HG02943 (cell line): ENCODE data around the gene MCTP2.

Experiments
- ATAC-seq: cut with Tn5 transposase; IDR thresholded peaks from one replicate; pipeline ENCODE4 v1.9.1; 2021; ENCODE audit warnings: mild to moderate bottlenecking, low read depth, moderate library complexity; ENCODE audit not compliant: unreplicated experiment

Gene MCTP2

DNA sequence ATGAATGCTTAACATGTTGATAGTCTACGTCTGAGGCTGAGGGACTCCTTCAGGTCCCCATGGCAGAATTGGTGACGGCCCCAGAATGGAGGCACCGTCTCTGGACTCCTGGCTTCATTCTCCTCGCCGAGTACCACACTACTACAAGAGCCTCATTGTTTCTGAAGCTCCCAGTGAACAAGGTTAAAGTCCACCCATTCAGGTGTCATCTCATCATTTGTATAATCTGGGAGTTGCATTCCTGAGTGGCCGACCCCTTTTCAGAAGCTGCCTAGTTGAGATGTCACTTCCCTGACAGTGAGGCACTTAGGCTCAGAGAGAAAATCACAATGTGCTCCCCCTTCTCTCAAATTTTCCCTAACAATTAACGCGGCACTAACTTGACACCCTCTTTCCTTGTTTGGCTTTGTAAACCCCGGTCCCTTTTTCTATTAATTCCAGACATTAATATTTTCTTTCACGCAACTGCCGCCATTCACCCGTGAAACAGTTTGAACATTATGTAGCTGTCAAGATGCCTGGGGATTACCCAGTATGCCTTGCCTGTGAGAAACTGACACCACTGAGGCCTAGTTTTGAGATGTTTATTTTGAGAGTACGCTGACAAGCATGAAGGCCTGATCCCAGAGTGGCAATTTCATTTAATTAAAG lies 105.6 kb downstream of the MCTP2 start:
- ATAC-seq, result no peak

DNA sequence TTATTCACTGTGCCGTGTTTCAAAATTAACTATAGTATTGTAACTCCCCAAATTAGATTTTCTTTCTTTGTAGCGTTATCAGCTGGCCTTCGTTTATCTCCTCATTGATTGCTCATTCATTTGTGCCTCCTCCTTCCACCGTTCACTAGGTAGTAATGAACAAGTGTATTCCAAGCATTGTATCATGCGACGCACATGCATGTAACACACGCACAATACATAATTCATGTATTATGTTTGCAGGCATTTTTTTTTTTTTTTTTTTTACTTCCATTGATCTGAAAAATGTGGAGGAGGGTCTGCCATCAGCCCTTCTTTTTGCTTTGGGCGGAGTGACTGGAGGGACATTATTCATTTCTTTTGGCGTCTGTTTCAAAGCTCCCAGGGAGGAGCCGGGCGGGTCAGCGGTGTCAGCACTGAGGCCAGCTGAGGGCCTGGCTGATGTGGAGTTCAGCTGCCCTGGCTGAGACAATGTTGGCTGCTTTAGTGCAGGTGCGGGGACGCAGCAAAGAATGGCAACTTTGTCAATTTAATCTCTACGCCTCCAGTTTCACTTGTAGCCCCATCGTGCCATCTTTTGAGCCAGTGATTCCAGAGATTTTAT lies 107.0 kb downstream of the MCTP2 start:
- ATAC-seq, result no peak

DNA sequence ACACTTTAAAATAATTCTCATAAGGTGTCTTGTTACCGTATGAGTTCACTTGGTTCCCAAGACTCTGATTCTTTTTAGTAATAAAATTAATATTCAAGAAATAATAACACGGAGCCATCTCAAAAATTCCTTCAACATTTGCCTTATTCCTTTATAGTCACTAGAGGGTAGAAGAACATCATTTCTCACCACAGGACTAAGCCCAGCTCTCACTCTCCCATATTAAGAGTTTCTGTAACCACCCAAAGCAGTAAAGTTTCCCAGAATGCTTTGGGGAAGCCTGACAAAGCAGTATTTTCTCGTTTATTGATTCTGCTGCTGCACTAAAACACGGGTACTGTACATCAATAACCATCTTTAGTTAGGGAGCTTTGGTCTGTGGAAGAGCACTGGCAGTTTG lies 114.9 kb downstream of the MCTP2 start:
- ATAC-seq, result no peak

DNA sequence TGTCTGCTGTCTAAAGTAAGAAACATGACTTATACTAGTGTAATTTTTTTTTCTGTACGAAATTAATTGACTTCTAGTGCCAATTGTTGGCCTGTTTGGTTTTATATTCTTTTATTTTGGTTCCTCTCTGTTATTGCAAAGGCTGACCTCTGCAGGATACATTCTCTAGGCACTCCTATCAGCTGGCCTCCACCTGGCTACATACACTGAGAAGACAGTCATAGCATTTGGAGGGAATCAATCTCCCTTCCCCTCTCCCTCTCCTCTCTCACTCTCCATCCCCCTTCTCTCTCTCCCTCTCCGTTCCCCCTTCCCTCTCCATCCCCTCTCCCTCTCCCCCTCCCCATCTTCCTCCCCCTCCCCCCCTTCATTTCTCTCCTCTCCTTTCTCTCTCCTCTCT lies 116.7 kb downstream of the MCTP2 start:
- ATAC-seq, result no peak

DNA sequence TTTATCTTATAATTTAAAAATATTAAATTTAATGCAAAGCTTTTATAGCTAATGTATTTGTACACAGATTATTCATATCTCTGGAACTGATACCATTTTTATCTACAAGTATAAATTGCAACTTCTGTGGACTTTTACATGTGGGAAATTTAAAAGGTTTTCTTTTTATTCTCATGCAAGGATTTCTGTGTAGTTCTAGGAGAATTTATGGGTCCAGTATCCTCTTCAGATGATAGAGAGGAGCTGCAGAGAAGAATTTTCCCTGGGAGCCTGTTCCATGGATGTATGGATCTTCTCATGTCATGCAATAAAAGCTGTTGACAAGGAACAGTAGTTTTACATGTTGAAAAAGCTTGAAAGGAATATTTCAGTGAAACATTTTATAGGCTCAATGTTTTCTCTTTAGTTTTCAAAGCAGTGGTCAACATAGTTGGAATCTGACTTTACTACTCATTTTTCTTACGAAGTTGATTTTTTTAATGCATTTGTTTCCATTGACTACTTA lies 119.7 kb downstream of the MCTP2 start:
- no peak for ATAC-seq

DNA sequence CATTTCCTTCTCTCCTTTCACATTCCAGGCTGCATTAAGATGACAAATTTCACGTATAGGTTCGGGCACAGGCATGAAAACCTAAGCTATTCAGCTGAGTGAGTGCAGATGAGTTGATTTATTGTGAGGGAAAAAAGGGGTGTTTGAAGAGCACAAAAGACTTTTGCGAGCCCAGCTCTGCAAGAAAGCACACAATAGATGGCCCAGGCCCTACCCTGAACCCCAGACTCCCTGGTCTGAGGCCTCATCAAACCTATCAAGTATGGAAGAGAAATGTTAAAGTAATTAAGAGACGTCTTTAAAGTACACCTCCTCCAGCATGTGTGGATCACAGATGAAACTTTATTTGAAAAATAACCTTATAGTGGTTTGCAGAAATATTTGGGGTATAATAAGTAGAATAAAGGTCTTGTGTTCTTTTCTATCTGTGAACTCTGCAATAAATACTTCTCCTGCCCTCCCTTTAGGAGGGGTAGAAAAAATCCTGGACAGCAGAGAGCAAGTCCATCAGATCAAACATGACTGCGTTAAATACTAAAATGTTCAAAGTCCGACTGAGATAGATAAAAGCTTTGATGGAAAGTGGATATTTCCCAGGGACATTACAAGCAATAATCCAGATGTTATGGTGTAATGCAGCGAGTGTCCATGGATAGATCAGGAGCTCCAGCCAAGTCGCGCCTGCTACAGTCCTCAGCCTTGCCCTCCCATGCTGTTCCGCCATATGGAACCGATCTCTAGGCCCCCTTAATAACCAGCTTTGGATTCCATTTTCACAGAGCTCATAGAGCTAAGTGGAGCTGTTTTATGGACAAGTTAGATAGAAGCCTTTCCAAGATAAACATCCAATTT lies 121.5 kb downstream of the MCTP2 start:
- ATAC-seq, result no peak

DNA sequence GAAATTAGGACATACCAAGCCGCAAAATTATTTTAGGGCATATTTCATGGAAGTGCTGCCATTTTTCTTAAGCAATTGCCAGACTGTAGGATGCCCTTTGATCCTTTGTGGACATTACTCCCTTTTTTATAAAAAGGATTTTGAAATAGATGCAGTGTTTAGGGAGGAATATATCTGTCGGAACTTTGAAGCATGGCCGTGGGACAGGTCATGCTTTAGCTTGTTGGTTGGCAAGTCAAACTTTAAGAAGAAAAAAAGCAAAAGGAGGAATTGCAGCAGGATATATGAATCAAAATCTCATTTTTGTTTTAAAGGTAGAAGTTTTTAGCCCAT lies 122.1 kb downstream of the MCTP2 start:
- no peak for ATAC-seq

DNA sequence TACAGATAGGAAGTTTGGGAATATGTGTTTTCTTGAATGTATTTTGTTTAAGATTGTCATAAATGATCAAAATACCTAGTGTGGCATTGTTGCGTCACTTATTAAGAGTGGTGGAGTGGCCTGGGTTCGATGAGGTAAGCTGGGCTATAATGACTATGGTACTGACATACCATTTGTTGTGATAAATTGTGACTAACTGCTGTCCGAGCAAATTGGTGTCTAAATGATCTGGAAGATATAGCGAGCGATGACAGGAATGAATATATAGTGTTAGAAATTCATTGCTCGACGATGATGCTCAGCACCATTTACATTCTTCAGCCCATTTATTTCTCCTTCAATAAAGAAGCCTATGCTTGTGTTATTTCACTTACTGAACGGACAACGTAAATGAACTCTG lies 123.3 kb downstream of the MCTP2 start:
- no peak for ATAC-seq

DNA sequence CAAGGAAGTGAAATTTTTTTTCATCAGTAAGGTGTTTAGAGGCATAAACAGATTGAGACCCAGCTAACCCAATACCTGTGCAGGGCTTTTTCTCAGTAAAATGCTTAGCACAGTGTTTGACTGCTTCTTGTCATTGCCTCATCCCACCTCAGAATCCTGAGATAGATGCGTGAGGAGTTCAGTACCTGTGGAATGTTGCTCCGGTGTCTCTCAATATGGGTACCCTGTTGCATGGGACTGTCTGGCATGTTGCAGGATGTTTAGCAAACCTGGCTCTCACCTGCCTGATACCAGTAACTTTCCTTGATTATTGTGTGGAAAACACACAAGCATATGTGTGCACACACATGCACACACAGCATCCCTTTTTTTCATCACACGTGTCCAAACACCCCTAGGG lies 128.4 kb downstream of the MCTP2 start:
- ATAC-seq, result no peak

DNA sequence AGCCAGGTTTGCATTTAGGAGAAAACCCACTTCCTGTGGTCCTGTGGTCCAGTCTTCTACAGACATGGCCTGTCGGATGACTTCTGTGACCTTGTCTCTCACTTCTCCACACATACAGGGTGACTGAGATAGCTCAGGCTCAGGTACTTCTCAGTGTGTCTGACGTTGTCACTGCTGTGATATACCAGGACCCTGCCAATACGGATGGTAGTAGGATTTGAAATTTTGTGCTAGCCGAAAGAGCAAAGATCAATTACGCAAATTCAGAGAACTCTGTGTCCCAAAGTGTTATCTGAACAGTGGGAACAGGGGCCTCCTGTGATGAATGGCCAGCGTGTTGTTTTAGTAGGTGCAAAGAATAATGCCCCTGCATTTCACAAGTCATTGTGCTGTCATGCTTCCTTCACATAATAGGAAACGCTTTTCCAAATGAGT lies 128.9 kb downstream of the MCTP2 start:
- ATAC-seq, result no peak

DNA sequence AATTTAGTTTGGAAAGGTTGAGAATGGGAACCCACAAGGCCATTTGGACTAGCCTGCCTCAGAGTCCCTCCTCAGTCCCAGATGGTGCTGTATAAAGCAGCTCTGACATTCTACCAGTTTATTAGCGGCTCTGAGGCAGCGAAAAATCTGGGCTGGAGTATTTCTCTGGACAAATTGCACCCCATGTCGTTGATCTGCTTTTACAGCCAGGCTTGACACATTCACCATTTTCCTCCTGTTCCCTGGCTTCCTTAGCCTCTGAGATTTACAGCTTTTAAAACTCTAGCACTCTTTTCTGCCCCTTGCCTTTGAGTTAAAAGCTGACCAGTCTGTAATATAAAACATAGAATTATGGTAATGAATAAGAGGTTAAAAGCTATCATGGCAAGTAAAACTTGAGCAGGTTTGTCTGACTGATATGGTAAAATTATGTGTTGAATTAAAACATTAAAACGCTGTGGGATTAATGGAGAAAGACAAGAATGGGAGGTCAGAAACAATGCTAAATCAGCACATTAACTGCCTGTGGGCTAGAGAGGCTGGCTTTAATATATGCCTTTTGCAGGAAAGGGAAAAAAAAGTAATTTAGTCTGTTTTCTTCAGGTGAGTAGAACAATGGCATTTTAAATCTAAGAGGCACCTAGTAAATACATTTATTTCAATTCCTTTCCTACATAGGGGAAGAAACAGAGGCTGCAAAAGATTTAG lies 131.2 kb downstream of the MCTP2 start:
- no peak for ATAC-seq

DNA sequence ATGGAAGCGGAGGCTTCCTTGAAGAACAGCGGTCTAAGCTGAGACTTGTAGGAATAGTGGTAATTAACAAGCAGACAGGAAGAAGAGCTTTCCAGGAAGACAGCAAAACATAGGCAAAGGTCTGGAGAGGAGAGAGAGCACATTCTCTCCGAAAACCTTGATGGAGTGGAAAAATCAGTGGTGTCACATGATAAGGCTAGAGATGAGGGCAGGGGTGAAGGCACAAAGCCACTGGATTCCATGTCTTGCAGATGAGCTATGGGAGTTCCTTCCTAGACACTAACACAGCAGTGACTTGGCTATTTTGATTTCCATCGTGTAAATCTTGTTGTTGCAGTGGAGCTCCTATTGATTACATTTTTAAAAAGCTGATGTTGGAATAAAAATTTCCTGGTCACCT lies 132.0 kb downstream of the MCTP2 start:
- no peak for ATAC-seq

DNA sequence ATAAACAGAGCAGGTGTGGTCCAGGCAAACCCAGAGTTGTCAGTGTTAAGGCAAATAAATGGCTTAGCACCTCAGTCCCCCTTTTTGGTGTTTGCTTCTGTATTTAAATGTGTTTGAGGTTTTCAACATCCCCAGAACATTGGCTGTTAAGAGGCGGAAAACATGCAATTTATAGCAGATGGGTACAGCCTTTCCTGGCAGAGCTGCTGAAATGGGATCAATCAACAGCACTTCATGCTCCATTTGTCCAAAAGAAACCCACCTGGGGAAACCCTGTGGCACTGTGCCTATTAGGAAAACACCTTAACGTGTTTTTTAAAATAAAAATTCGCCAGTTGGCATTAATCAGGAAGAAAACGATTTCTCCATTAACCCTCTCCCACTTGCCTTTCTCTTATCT lies 135.4 kb downstream of the MCTP2 start:
- ATAC-seq, result no peak

DNA sequence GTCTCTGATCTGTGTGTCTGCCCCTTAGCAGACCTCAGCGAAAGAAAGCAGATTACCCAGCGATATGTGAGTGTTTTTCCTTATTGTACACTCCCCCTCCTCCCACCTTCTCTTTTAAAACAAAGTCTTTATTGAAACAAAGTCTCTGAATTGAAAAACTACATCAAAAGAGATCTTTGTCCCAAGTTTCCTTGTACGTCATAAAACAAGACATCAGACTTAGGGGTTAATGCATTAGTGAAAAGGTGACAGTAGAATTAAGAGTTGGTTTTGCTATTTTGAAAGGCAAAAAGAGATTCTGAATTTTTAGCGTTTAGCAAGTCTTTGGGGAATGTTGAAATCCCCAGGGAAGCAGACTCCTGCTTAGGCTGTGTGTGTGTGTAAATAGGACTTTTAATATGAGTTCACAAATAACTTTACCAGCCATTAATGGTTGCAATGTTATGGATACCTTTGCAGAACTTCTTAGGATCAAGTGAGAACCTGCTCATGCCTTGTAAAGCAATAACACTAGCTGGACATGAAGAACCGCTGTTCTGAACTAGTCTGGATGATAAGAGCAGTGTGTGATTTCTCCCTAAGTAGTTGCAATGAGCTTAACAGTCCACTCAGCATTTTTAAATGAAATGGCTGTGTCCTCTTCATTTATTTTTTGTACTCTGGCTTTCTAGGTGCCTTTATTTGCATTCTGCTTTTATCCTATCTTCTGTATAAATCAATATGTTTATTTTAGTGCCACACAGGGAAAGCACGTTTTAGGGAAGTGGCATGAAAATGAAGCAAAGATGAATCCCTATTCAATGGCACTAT lies 136.6 kb downstream of the MCTP2 start:
- ATAC-seq, result no peak

DNA sequence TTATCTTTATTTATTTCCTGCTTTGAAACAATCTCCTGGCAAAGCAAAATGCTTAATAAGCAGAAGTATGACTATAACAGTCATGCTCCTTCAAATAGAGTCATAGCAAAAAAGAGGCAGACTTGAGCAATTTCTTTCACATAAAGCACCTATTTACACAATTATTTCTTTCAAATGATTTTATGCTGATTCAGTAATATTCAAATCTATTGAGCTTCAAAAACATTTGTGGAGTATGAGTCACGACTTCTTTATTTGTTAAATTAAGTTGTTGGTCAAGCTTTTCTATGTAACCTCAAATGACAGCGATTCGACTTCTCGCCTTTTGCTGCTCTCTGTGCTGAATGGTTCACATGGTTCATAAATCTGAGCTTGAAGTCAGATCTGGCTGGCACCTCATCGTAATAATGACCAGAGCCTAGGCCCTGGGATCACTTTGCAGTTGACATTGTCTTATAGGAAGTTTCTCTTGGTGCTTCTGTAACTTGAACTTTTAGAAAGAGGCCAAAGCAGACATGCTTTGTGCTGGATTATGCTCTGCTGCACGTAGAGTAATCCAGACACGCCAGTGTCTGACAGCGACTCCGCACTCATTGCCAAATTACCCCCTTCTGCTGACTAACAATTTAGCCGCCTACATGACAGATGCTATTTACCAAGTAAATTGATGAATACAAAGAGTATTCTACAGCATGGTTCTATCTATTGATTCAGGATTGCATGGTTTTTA lies 139.0 kb downstream of the MCTP2 start:
- no peak for ATAC-seq

DNA sequence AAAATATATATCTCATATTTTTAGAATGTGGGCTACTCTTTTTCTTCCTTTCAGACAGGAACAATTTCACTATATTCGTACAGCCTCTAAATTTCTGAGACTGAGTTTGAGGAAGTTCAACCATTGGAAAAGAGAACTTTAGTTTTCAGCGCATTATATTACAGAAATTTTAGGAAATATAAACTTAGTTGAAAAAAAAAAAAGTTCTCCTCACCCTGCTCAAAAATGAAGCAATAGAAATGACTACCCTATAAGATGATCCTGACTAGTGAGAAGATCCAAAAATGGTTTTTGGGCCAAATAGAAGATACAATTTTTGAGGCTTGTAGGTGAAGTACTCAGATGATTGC lies 139.6 kb downstream of the MCTP2 start:
- ATAC-seq, result no peak

DNA sequence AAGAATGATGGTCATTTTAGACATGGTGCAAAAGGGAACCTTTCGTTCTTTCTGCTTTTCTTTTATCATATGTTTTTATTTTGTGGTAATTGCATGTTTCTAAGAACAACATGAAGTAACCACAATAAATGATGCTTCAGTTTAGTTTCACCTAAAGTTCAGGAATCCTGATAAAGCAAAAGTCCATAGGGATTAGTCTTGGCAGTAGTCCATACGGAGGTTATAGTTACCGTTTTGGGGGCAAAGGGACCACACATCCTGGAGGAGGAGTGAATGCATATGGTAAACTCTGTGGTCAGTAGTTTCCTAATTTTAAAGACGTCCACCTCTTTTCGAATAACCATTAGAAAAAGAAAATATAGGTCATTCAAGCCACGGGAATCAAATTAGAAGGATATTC lies 141.5 kb downstream of the MCTP2 start:
- ATAC-seq, result no peak

DNA sequence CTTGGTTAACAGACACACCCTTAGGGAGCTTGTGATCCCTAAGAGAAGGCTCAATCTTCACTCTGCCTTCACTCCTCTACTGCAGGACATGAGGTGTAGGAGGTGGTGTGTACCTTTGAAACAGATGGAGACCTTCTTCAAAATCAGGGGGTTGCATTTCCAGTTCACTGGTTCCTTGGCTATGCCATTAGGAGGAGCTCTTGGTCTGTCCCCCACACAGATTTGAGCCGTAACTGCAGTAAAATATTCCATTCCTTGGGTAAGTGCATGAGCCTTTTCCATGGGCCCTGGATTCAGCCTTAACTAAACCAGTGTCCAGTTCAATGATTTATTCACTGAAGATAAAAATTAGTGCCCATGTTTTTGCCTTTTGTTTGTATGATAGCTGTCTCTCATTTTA lies 144.6 kb downstream of the MCTP2 start:
- ATAC-seq, result no peak

DNA sequence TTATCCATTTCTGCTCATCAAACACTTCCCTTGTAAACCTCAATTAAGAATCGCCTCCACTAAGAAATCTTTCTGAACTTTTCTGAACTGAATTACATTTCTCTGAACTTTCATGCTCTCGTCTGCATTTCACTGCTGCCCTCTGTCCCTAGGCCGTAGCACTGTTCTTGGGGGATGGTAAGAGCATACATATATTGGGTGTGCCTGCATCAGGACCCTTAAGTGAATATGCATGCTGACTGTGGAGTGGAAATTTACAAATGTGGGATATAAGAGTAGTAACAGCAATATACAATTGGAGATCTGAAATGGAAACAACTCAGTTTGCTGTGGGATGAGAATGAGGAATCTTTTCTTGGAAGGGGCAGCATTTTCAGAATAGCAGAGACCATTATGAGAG lies 148.6 kb downstream of the MCTP2 start:
- ATAC-seq, result no peak

DNA sequence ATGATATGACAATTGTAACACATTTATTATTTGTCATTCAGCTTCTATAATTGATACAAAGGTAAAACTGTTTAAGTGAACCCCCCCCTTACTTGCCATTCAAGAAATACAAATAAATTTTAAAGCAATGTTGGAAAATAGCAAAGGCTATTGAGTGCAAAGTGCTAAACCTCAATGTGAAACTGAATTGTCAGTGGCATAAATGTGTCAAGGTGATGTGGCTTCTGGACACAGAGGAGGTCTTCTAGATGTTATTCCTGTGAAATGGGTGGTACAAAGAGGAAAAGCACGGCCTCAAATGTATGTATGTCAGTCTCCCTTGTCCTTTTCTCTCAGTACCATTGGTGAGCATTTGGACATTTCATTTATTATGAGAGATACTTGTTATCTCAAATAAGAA lies 149.4 kb downstream of the MCTP2 start:
- ATAC-seq, result no peak
